Fibroblast of skin of scalp (primary cell): ENCODE data around the gene TLE5.
"Not testable (repeated sequence)": the region's sequence is repeated elsewhere in the genome, so short reads cannot be mapped to it uniquely, and the experiment has no call there.

Experiments used
- DNase-seq: peaks from one replicate; pipeline ENCODE4 v3.0.0-alpha.2; 2013

Gene TLE5

DNA sequence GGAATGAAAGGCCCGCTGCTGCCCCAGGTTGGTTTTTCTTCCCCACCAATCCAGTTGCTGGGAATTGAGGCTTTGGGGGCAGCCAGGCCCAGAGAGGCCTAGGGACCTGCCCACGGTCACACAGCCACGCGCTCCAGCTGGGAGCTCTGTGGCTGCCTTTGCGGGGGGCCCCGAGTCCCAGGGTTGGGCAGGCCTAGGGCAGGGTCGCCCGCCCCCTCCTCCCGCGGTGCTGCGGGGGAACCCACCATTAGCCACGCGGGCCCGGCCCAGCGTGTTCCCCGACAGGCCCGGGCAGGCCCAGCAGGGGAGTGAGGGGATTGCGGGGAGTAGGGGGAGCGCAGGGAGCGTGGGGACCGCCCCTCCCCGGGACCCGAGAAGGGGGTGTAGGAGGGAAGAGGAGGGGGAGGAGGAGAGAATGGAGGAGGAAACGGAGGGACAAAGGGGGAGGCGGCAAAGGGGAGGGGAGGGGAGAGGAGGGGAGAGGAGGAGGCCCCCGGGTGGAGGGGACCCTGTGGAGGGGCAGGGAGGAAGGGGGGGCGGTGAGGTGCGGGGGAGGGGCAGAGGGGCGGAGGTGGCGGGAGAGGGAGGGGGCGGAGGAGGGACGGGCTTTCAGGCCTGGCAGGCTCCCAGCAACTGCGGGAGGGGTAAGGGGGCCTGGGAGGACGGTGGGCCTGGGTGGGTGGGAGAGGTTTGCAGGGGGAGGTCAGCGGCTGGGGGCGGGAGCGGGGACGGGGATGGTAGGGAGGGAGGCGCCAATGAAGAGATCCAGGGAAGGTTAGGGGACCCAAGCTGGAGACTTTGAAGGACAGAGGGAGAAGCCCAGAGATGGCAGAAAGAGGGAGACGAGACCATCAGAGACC lies 20.3 kb downstream of the TLE5 start:
- no peak for DNase-seq

DNA sequence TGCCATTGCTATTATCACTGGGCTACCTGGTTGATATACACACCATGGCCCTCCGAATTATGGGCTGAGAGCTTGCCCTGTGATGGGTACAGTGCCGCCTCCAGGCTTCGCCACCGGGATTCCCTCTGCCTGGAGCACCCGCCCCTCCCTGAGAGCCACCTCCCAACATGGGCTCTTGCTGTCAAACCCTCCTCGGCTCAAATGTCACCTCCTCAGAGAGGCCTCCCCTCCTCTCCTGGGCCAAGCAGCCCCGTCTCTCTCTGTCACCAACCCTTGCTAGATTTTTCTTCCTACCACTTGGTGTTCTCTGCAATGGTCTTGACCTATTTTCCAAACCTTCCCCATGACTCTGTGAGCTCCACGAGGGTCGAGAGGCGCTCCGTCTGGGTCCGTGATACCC lies 21.0 kb downstream of the TLE5 start:
- DNase-seq, result no peak

DNA sequence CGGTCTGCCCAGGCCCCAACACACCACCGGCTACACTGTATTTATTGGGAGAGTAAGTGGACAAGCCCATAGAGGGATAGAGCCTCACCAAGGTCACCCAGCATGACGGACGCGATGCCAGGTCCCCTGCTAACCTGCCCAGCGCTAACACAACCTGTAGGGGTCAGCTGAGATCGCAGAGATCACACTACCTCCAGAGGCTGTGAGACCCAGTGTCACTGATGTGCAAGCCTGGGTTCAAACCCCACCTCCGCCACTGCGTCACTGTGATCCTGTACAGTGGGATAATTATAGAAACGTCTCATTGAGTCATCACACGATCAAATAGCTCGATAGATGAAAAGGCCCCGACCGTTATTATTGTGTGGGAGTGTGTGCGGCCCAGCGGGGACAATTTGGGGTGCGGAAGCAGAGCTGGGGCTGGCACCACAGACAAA lies 22.6 kb downstream of the TLE5 start:
- no peak for DNase-seq

GRCh38 chr19:3039125-3039524 lies 23.2 kb downstream of the TLE5 start:
- DNase-seq, result no peak

DNA sequence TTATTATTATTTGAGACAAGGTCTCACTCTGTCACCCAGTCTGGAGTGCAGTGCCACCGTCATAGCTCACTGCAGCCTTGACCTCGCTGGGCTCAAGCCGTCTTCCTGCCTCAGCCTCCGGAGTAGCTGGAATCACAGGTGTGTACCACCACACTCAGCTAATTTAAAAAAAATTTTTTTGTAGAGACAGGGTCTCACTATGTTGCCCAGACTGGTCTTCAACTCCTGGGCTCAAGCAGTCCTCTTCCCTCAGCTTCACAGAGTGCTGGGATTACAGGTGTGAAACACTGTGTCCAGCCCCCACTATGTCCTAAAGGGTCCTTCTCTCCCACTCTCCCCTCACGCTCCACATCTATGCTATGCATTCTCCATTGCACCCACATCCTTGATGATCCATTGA lies 24.1 kb downstream of the TLE5 start:
- no peak for DNase-seq

GRCh38 chr19:3036977-3037544 lies 25.2 kb downstream of the TLE5 start:
- not testable (repeated sequence) for DNase-seq

DNA sequence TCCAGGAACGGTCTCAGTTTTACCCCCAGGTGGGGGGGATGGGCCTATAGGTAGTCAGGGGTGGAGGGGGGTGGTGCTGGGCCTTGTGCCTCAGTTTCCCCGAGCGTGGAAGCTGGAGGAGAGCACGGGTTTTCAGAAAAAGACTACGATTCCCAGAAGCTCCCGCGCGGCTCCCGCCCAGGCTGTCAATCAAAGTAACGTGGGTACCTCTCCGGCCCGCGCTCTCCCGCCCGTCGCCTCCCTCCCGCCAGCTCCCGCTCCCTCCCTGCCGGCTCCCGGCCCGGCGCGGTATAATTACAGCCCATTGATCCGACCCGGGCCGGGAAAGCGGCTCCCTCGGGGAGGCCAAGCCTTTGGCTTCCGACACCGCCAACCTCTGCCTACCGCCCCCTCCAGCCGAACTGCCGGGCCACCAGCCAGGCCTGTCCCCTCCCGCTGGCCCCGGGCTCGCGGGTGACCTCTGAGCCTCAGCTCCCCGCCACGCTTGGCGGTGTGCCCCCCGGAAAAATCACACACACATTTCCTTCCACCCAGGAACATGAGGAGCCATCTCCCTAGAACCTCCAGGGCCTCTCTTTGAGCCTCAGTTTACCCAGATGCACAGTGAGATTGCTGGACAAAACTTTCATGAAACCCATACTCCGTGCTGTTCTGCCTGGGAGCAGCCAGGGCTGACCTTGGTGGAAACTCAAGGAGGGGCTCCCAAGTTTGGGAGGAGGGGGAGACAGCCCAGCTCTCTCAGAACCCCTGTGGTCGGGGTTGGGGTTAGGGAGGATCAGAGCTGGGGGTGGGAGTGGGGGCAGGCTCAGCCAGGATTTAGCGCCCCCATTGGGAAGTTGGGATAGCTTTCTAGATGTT lies 25.9 kb downstream of the TLE5 start:
- peak; percentile 91 for DNase-seq

GRCh38 chr19:3035542-3036118 lies 26.7 kb downstream of the TLE5 start:
- DNase-seq, result peak; percentile 100

GRCh38 chr19:3034656-3035541 lies 27.4 kb downstream of the TLE5 start:
- peak; percentile 53 for DNase-seq

- DNase-seq, result no peak
These were observed 28.0 kb downstream of the TLE5 start for GRCh38 chr19:3034406-3034655.

DNA sequence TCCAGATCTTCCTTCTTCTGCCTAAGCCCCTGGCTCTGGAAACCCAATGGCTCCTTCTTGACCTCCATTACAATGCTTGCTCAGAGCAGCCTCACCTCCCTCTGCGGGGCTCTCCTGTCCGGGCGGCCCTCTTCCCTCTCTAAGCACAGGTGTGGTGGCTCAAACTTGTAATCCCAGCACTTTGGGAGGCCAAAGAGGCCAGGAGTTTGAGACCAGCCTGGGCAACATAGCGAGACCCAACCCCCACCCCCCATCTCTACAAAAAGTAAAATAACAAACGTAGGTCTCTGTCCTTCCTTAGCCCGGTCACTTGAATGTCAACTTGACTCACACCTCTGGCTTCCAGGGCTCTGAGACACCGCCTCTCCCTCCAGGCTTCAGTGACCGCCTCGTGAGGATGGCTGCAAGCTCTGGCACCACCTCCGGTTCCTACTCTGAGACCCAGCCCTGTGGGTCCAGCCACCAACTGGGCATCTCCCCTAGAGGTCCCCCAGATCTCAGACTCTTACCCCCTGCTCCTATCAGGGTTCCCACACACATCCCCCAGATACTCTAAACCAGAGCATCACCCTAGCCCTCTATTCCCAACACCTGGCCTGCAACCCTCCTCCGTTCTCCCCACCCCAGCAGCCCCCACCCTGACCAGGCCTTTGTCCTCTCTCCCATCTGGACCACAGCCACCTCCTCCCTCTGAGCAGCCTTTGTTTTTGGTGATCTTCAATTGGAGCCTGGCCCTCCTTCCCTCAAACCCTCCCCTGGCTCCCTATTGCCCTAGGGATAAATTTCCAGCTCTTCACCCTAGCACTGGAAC lies 28.5 kb downstream of the TLE5 start:
- DNase-seq, result no peak

- no peak for DNase-seq
These were observed 30.8 kb downstream of the TLE5 start for GRCh38 chr19:3031607-3031867.

DNA sequence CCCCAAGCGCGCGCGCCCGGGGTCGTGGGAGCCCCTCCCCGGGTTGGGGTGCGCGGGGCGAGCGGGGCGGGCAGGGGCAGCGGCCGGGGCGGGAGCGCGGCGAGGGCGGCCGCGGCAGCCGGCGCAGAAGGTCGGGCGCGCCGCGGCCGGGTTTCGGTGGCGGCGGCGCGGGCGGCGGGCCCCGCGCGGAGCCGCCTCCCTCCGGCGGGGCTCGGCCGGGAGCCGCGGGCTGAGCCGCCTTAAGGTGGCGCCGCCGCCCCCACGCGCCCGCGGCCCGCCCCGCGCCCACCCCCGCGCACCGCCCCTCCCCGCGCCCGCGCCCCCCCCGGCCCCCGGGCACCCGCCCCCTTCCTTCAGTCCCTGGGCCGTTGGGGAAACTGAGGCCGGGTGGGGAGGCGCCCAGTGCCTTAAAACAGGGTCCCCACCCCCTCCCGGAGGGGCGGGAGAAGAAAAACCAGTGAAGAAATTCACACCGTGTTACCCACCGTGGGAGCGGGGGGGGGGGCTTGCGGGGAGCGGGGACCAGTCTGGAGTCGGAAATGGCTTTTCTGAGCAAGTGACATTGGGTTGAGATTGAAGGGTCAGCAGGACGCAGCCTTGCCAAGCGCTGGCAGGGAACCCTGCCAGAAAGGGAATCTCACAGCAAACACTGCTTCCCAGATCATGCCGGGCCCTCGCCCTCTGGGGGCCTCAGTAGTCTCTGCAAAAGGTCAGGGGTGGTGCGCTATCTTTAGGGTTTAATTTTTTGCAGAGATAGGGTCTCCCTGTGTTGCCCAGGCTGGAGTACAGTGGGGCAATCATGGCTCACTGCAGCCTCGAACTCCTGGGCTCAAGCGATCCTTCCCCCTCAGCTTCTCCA lies 33.0 kb downstream of the TLE5 start, which contains the start of gene TLE2:
Gene TLE2, minus strand, starts transcription at position 216 of the 859 bp plus-strand sequence. CDS start 376 bp downstream, outside the sequence.
- no peak for DNase-seq

DNA sequence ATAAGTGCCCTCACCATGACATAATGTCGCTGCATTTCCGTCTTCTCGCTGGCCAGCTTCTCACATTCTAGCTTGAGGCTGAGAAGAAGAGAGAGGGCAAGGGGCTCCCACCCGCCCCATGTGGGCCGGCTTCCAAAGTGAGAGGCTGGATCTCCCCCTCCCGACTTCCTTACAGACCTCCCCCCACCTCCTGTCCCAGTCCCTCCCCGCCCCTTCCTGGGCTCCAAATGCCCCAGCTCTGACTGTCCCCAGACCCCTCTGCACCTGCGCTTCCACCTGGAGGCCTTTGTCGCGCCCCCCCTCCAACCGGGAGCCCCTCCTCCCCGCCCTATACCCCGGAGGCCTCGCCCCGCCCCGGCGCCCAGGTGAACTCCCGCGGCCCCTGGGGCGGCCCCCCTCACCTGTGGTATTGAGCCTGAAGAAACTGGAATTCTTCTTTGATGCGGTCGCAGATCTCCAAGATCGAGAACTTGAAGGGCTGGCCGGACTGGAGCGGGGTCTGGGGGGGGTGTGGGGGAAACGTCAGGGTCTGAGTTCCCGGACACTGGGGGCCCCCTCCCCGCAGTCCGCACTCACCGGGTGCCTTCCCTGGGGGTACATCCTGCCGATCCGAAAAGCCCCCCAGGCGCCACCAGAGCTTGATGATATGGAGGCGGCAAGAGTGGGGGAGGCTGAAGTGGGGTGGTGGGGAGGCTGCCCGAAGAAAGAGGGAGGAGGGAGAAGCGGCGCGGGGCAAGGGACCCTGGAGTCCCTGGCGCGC lies 33.8 kb downstream of the TLE5 start:
- DNase-seq, result no peak

GRCh38 chr19:3027981-3028304 lies 34.4 kb downstream of the TLE5 start:
- no peak for DNase-seq

- no peak for DNase-seq
These were observed 35.0 kb downstream of the TLE5 start for GRCh38 chr19:3027292-3027691.

- DNase-seq, result no peak
These were observed 35.5 kb downstream of the TLE5 start for GRCh38 chr19:3026768-3027167.

DNA sequence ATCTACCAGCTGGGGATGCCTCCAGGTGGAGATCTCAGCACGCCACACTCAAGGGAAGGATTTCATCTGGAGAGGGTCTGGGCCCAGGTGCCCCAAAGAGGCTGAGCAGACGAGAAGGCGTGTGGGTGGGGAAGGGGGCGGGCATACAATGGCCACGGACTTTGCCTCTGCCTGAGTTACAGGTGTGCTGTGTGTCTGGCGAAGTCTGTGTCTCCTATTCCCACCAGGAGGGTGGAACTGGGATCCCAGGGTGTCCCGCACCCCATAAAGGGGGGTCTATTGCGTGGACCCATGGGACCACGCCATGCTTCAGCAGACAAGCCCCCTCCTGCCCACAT lies 36.8 kb downstream of the TLE5 start:
- DNase-seq, result no peak

DNA sequence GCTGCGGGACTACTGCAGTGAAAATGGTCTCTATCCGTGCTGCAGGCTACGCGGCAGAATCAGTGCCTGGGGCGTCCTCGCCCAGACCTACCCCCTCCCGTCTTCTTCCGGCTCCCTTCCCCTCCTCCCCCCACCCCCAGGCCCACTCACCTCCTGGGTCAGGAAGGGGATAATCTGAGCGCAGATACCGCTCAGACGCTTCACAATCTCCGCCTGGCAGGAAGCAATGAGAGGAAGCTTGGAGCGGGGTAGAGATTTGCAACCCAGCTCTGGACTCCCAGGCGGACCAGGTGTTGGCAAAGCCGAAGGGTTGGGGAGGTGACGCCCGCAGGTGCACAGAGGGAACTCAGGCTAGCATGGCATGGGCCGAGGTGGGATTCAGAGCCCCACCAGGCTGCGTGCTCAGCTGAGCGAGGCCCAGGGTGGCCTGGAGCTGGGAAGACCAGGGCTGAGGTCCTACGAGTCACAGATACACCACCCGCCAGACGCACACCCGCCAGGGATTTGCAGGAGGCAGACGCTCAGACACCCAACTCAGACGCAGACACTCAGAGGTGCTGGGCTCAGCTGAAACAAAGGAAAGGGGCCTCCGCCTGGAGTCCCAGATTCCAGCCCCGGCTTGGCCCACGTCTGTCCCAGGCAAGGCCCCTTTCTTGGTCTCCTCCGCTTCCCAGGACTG lies 37.3 kb downstream of the TLE5 start:
- no peak for DNase-seq
